GM06990 (cell line): ENCODE data around the gene PLEKHJ1.

Experiments
- DNase-seq: peaks from one replicate; pipeline ENCODE4 v3.0.0-alpha.2; 2011; ENCODE audit not compliant: insufficient read length; ENCODE audit errors: extremely low read depth
- H3K27me3 ChIP-seq: replicated peaks from 2 replicates; pipeline ENCODE4 v1.6.0; 2011; ENCODE audit warnings: low read length; ENCODE audit not compliant: control insufficient read depth, insufficient read depth
- H3K36me3 ChIP-seq: 2 replicates; pipeline ENCODE4 v1.5.1; 2011; ENCODE audit warnings: low read length; ENCODE audit not compliant: control insufficient read depth, insufficient read depth
- H3K4me3 ChIP-seq: replicated peaks from 2 replicates; pipeline ENCODE4 v1.5.1; 2011; ENCODE audit warnings: low read depth, mild to moderate bottlenecking, control low read depth, low read length
- TF ChIP-seq, protein P1 (sequence below): IDR thresholded peaks from 2 replicates; pipeline ENCODE4 v1.5.1; 2011; ENCODE audit warnings: low read length, control low read depth, mild to moderate bottlenecking, inconsistent platforms; ENCODE audit not compliant: insufficient read depth, poor library complexity, severe bottlenecking

PLEKHJ1 gene

DNA sequence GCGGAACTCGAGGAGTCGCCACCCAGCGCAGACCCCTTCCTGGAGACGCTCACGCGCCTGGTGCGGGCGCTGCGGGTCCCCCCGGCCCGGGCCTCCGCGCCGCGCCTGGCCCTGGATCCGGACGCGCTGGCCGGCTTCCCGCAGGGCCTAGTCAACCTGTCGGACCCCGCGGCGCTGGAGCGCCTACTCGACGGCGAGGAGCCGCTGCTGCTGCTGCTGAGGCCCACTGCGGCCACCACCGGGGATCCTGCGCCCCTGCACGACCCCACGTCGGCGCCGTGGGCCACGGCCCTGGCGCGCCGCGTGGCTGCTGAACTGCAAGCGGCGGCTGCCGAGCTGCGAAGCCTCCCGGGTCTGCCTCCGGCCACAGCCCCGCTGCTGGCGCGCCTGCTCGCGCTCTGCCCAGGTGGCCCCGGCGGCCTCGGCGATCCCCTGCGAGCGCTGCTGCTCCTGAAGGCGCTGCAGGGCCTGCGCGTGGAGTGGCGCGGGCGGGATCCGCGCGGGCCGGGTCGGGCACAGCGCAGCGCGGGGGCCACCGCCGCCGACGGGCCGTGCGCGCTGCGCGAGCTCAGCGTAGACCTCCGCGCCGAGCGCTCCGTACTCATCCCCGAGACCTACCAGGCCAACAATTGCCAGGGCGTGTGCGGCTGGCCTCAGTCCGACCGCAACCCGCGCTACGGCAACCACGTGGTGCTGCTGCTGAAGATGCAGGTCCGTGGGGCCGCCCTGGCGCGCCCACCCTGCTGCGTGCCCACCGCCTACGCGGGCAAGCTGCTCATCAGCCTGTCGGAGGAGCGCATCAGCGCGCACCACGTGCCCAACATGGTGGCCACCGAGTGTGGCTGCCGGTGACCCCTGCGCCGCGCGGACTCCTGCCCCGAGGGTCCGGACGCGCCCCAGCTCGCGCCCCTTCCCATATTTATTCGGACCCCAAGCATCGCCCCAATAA is 15.3 kb upstream of the PLEKHJ1 start:
- Histone ChIP-seq H3K36me3 (peaks cover 11% of the 10 kb centered on the region), H3K27me3 (no peaks in the 10 kb centered on the region; the same call in 1 of the 2 replicates), H3K4me3 (no peak overlapping the region)
- TF ChIP-seq, protein P1, sequence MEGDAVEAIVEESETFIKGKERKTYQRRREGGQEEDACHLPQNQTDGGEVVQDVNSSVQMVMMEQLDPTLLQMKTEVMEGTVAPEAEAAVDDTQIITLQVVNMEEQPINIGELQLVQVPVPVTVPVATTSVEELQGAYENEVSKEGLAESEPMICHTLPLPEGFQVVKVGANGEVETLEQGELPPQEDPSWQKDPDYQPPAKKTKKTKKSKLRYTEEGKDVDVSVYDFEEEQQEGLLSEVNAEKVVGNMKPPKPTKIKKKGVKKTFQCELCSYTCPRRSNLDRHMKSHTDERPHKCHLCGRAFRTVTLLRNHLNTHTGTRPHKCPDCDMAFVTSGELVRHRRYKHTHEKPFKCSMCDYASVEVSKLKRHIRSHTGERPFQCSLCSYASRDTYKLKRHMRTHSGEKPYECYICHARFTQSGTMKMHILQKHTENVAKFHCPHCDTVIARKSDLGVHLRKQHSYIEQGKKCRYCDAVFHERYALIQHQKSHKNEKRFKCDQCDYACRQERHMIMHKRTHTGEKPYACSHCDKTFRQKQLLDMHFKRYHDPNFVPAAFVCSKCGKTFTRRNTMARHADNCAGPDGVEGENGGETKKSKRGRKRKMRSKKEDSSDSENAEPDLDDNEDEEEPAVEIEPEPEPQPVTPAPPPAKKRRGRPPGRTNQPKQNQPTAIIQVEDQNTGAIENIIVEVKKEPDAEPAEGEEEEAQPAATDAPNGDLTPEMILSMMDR: no peak
- no peak for DNase-seq

DNA sequence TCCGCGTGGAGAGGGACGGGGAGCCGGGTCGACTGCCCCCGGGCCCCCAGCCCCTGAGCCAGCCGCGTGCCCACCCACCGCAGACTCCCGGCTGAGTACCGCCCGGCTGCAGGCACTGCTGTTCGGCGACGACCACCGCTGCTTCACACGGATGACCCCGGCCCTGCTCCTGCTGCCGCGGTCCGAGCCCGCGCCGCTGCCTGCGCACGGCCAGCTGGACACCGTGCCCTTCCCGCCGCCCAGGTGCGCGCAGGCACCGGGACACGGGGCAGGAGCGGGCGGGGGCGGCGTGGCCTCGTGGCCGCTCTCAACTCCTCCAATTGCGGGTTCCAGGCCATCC is 14.6 kb upstream of the PLEKHJ1 start:
- TF ChIP-seq, protein P1: no peak
- H3K4me3 ChIP-seq: no peak overlapping the region
- no peak for DNase-seq
- peaks cover 17% of the 10 kb centered on the region for H3K36me3 ChIP-seq
- no peaks in the 10 kb centered on the region; the same call in 1 of the 2 replicates for H3K27me3 ChIP-seq

DNA sequence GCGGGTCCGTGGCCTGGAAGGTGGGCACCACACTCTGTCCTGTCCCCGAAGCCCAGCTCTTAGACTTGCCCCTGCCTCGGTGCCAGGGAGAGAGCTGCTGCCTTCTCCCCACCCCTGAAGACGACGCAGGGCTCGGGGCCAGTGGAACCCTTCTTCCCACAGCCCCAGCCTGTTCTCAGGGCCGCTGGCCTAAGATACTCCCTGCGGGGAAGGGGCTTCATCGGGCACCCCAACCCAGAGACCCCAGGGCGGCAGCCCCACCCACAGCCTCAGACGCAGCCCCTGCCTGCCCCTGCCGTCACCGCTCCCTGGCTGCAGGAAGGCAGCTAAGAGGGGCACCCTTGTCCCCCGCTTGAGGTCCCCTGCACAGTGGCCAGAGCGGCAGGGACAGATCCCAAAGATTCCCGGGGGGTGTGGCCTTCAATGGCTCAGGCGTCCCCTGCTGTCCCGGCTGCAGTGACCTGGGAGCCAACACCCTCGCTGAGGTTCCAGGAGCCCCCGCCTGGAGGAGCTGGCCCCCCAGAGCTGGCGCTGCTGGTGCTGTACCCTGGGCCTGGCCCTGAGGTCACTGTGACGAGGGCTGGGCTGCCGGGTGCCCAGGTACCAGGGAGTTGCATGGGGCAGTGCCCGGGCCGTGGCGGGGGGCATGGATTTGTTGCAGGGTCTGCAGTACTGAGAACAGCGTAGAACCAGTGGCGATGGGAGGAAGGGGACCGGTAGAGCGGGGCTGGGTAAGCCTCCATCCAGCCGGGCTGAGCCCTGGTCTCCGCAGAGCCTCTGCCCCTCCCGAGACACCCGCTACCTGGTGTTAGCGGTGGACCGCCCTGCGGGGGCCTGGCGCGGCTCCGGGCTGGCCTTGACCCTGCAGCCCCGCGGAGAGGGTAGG is 14.0 kb upstream of the PLEKHJ1 start:
- peaks cover 23% of the 10 kb centered on the region for H3K36me3 ChIP-seq
- no peaks in the 10 kb centered on the region; the same call in 1 of the 2 replicates for H3K27me3 ChIP-seq
- no peak for DNase-seq
- H3K4me3 ChIP-seq: no peak overlapping the region
- TF ChIP-seq, protein P1: no peak

DNA sequence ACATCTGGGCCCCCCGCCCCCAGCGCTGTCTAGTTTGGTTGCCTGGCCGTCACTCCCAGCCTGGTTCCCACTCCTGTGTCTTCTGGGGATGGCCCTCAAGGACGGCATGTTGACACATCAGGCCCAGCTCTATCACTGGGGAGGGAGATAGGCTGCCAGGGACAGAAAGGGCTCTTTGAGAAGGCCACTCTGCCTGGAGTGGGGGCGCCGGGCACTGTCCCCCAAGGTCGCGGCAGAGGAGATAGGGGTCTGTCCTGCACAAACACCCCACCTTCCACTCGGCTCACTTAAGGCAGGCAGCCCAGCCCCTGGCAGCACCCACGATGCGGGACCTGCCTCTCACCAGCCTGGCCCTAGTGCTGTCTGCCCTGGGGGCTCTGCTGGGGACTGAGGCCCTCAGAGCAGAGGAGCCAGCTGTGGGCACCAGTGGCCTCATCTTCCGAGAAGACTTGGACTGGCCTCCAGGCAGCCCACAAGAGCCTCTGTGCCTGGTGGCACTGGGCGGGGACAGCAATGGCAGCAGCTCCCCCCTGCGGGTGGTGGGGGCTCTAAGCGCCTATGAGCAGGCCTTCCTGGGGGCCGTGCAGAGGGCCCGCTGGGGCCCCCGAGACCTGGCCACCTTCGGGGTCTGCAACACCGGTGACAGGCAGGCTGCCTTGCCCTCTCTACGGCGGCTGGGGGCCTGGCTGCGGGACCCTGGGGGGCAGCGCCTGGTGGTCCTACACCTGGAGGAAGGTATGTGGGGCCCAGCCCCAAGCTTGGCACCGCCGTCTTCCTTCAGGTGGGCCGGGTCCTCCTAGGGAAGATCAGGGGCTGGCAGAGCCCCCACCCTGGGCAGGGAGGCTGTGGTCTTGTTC is 13.1 kb upstream of the PLEKHJ1 start, which contains the start of gene AMH:
TSS of gene AMH (plus strand) at position 314 of the 857 bp plus-strand sequence. CDS start at position 324, 10 bp downstream.
- peaks cover 30% of the 10 kb centered on the region for H3K36me3 ChIP-seq
- no peak for DNase-seq
- H3K27me3 ChIP-seq: no peaks in the 10 kb centered on the region; the same call in 1 of the 2 replicates

More for the DNA sequence above, 13.1 kb upstream of the PLEKHJ1 start, which contains the start of gene AMH:
- TF ChIP-seq, protein P1: no peak
- H3K4me3 ChIP-seq: no peak within 1 kb of the TSS
